ENCODE data around the gene PTPRK. TPM values are rescaled to one million over a fixed set of nuclear protein-coding genes. Genes with fewer than 3 reads are reported as not detected.

The PTPRK gene
- total RNA-seq, 1 donor from 2014 or later, result 117 TPM

DNA sequence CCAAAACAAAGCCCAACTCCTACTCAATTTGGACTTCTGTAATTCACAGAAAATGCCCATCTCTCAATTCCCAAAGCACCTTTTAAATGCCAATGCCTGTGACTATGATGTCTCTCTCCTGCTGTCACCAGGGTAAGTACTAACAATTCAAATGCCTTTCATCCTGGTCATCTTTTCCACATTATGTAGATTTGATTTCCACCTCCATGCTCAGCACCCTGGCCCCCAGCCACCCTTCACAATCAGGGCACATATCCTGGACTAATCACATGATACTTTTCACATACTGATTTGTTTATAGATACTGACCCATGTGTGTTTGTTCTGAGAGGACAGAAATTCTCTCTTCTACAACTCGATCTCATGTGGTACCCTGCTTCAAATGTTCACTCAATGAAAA lies 236.3 kb downstream of the PTPRK start:
- TF ChIP-seq, protein P1, sequence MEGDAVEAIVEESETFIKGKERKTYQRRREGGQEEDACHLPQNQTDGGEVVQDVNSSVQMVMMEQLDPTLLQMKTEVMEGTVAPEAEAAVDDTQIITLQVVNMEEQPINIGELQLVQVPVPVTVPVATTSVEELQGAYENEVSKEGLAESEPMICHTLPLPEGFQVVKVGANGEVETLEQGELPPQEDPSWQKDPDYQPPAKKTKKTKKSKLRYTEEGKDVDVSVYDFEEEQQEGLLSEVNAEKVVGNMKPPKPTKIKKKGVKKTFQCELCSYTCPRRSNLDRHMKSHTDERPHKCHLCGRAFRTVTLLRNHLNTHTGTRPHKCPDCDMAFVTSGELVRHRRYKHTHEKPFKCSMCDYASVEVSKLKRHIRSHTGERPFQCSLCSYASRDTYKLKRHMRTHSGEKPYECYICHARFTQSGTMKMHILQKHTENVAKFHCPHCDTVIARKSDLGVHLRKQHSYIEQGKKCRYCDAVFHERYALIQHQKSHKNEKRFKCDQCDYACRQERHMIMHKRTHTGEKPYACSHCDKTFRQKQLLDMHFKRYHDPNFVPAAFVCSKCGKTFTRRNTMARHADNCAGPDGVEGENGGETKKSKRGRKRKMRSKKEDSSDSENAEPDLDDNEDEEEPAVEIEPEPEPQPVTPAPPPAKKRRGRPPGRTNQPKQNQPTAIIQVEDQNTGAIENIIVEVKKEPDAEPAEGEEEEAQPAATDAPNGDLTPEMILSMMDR (IDR thresholded peaks at IDR 0.05; ENCODE audit: insufficient read depth, low read length, poor library complexity, severe bottlenecking), result no peak
- H3K36me3 ChIP-seq (ENCODE audit: control insufficient read depth, insufficient read depth, low read length), result no peaks in the 10 kb centered on the region
- H3K4me3 ChIP-seq (ENCODE audit: low read depth, low read length), result no peak overlapping the region
- H3K27me3 ChIP-seq (ENCODE audit: control insufficient read depth, insufficient read depth, low read length), result no peaks in the 10 kb centered on the region
- no peak for DNase-seq (ENCODE audit: low read depth)

DNA sequence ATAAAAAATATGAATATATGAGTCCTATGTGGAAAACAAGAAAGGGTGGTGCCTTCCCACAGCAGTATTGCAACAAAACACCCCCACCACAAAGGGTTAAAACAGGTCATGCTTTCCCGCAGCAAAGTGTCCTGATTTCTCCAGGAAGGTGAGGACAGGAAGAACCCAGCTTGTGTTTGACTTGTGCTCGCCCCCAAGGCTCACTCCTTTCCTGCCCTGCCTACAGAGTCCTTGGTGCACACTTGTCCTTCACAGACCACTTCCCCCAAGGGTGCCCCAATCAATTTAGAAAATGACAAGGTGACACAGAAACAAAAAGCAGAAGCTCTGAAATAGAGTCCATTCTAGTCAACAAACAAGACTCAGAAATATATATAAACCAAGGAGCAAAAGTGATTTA lies 237.4 kb downstream of the PTPRK start:
- Histone ChIP-seq H3K4me3 (ENCODE audit: low read depth, low read length) (no peak overlapping the region), H3K36me3 (ENCODE audit: control insufficient read depth, insufficient read depth, low read length) (no peaks in the 10 kb centered on the region), H3K27me3 (ENCODE audit: control insufficient read depth, insufficient read depth, low read length) (no peaks in the 10 kb centered on the region)
- no peak for DNase-seq (ENCODE audit: low read depth)
- TF ChIP-seq, protein P1 (IDR thresholded peaks at IDR 0.05; ENCODE audit: insufficient read depth, low read length, poor library complexity, severe bottlenecking), result no peak

DNA sequence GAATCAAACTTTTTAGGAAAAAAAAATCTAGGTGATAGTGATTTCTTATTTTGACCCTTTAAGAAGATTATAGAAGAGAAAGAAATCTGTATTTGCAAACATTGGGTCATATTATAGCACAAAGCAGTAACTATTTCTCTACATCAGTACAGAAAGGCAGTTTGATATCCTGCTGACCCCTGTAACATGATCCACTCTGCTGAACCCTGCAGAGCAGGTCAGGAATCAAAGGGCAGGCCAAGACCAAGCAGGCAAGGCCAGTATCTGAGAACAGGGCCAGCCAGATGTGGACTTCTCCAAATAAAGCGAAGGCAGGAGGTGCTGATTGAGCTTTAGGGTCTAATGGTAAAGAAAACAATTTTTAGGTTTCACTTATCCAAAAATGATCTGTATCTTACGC lies 239.4 kb downstream of the PTPRK start:
- no peak overlapping the region for H3K4me3 ChIP-seq (ENCODE audit: low read depth, low read length)
- TF ChIP-seq, protein P1 (IDR thresholded peaks at IDR 0.05; ENCODE audit: insufficient read depth, low read length, poor library complexity, severe bottlenecking), result no peak
- no peaks in the 10 kb centered on the region for H3K27me3 ChIP-seq (ENCODE audit: control insufficient read depth, insufficient read depth, low read length)
- H3K36me3 ChIP-seq (ENCODE audit: control insufficient read depth, insufficient read depth, low read length), result no peaks in the 10 kb centered on the region
- no peak for DNase-seq (ENCODE audit: low read depth)

DNA sequence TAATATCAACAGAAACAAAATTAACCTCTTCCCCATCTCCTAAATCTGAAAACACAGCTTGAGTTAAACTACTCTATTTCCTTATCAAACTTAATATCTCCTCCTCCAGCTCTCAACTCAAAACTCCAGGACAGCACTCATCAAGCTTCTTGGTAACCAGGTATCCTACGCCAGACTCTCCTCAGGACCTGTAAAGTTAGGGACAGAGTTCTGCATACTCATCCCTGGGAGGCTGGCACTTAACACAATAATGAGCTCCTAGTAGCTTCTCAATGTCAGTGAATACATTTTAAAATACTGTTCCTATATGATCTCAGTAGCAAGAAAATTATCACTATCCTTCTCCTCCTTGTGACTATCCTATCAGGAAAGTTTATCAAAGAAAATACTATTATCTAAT lies 240.3 kb downstream of the PTPRK start:
- TF ChIP-seq, protein P1 (IDR thresholded peaks at IDR 0.05; ENCODE audit: insufficient read depth, low read length, poor library complexity, severe bottlenecking), result no peak
- Histone ChIP-seq H3K36me3 (ENCODE audit: control insufficient read depth, insufficient read depth, low read length) (no peaks in the 10 kb centered on the region), H3K27me3 (ENCODE audit: control insufficient read depth, insufficient read depth, low read length) (no peaks in the 10 kb centered on the region), H3K4me3 (ENCODE audit: low read depth, low read length) (no peak overlapping the region)
- no peak for DNase-seq (ENCODE audit: low read depth)

DNA sequence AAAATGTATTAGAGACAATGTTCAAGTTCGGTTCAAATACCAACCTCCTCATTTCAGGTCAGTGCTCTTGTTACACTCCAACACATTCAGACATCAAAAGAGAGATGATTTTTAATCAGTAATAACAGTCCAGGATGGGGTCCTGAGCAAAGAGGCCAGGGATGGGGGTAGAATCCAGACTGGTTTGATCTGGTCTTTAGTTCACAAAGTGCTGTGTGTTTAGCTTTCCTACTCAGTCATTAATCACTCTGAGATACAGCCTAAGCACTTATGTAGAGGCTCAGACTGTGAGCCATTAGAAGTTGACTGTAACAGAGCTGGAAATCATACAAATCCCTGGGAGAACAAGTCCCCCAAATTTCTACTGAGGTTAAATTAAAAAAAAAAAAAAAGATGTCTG lies 241.6 kb downstream of the PTPRK start:
- no peaks in the 10 kb centered on the region for H3K27me3 ChIP-seq (ENCODE audit: control insufficient read depth, insufficient read depth, low read length)
- DNase-seq (ENCODE audit: low read depth), result no peak

DNA sequence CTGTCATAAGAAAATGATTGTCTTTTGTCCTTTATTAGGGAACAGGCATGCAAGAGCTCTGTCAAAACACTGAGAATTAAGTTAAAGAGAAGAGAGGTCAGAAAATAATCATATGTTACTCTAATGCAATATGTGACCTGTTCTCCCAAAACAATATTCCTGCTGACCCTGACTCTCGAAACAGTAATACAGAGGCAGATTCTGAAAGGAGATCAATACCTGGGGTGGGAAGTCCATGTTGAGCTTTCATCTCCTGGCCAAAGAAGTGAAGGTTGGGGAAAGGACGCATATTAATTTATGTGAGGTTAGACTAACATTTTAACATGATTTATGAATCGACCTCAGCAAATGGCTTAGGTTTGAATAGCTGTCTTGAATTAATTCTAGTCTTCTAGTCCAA lies 243.0 kb downstream of the PTPRK start:
- no peaks in the 10 kb centered on the region for H3K27me3 ChIP-seq (ENCODE audit: control insufficient read depth, insufficient read depth, low read length)
- DNase-seq (ENCODE audit: low read depth), result no peak

More for the DNA sequence above, 241.6 kb downstream of the PTPRK start:
- TF ChIP-seq, protein P1 (IDR thresholded peaks at IDR 0.05; ENCODE audit: insufficient read depth, low read length, poor library complexity, severe bottlenecking), result no peak
- Histone ChIP-seq H3K36me3 (ENCODE audit: control insufficient read depth, insufficient read depth, low read length) (no peaks in the 10 kb centered on the region), H3K4me3 (ENCODE audit: low read depth, low read length) (no peak overlapping the region)

More for the DNA sequence above, 243.0 kb downstream of the PTPRK start:
- no peak overlapping the region for H3K4me3 ChIP-seq (ENCODE audit: low read depth, low read length)
- TF ChIP-seq, protein P1 (IDR thresholded peaks at IDR 0.05; ENCODE audit: insufficient read depth, low read length, poor library complexity, severe bottlenecking), result no peak
- no peaks in the 10 kb centered on the region for H3K36me3 ChIP-seq (ENCODE audit: control insufficient read depth, insufficient read depth, low read length)
